Choroid plexus epithelial cell (primary cell): ENCODE results near the gene RASL11B.

Source experiments
- DNase-seq: peaks from one replicate; pipeline ENCODE4 v3.0.0-alpha.2; 2010; ENCODE audit warnings: low read depth
- H3K4me3 ChIP-seq: 2 replicates; pipeline ENCODE4 v1.5.1; 2011; ENCODE audit warnings: low read depth, mild to moderate bottlenecking, control low read depth, low read length, moderate library complexity
- TF ChIP-seq, protein P1 (sequence below): conservative IDR thresholded peaks from 2 replicates; pipeline ENCODE4 v1.5.1; 2011; ENCODE audit warnings: low read depth, mild to moderate bottlenecking, control low read depth, inconsistent platforms, low read length, moderate library complexity

Gene RASL11B

DNA sequence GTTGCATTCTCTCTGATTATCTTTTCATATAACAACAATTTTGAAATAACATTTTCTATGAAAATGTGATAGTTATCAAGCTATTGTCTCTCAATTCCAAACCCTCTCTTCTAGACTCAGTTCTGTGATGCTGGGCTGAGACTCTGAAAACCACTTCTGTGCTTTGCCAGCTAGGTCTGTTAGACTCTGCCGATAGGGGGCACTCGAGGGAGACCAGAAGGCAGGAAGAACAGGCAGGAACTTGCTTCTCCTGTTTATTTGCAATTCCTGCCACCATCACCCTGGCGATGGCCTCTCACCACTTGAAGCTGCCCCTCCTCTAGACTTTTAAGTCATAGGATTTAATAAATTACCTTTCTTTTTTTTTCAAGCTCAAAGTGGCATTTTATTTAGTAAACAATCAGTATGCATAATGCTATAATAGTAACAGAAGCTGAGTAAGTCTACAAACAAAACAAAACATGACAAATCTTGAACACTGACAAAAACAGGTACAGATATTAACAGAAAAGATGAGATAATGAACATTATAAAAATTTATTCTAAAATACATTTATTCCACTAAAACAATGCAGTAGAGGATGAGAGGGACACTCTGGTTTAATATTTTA is 49.7 kb downstream of the RASL11B start:
- peak; percentile 88 for DNase-seq
- H3K4me3 ChIP-seq, result no peak overlapping the region
- TF ChIP-seq, protein P1, sequence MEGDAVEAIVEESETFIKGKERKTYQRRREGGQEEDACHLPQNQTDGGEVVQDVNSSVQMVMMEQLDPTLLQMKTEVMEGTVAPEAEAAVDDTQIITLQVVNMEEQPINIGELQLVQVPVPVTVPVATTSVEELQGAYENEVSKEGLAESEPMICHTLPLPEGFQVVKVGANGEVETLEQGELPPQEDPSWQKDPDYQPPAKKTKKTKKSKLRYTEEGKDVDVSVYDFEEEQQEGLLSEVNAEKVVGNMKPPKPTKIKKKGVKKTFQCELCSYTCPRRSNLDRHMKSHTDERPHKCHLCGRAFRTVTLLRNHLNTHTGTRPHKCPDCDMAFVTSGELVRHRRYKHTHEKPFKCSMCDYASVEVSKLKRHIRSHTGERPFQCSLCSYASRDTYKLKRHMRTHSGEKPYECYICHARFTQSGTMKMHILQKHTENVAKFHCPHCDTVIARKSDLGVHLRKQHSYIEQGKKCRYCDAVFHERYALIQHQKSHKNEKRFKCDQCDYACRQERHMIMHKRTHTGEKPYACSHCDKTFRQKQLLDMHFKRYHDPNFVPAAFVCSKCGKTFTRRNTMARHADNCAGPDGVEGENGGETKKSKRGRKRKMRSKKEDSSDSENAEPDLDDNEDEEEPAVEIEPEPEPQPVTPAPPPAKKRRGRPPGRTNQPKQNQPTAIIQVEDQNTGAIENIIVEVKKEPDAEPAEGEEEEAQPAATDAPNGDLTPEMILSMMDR, result peak; percentile 95

DNA sequence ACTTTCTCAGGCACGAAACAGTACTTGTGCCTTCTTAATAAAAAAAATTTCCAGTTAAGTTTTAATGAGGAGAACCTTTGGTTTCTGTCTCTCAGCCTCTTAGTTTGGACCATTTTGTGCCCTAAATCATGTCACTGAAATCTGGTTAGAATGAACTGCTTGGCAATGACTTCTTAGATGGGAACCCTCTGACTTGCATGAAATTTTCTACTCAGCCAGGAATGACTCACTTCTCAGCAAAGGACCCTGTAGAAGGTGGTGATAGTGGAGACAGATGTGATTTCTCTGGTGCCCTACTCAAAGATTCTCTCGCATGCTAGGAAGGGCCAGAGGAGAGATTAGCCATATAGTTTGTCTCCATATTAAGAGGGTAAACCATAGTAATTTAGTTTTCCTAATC is 50.5 kb downstream of the RASL11B start:
- peak; percentile 43 for DNase-seq
- TF ChIP-seq, protein P1, result no peak
- no peak overlapping the region for H3K4me3 ChIP-seq

DNA sequence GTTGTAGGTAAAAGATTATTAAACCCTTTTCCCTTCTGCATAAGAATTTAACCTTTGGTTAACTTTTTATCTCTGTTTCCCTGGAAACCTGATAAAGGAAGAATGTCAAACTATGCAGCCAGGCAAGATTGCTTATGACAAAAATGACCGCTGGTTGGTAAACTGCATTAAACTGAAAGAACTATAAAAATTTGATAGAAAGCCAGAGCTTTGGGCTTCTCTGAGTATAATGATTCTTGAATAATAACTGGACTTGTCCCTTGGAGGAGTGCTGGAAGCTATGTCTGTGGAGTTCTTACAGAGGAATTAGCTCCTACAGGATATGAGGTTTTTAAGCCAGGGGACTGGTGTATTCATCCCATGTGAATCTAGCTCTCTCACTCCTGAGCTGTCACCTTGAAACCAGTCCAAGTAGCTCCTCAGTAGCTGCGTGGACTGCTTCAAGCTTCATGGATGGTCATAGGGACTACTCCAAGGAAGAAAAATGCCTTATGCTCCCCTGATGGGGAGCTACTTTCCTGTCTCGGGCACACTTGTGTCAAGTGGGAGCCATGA is 52.0 kb downstream of the RASL11B start:
- peak; percentile 72 for DNase-seq
- no peak overlapping the region for H3K4me3 ChIP-seq
- TF ChIP-seq, protein P1, result no peak

DNA sequence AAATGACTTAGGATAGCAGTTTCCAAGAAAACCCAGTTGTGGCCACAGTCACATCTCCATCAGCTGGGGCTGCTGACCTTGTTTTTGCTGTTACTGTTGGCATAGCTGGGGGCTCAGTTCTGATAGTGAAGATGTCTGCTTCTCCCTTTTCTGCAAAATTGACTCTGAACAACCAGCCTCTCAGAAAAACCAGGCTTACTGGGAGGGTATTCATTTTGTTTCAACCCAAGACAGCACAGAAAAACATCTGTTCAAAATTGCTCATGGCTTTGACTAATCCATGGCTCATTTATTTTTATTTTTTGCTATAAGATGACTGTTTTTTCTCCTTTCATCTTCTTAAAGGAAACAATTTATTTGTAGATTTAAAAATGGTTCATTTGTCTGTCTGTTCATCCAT is 53.1 kb downstream of the RASL11B start:
- TF ChIP-seq, protein P1, result no peak

DNA sequence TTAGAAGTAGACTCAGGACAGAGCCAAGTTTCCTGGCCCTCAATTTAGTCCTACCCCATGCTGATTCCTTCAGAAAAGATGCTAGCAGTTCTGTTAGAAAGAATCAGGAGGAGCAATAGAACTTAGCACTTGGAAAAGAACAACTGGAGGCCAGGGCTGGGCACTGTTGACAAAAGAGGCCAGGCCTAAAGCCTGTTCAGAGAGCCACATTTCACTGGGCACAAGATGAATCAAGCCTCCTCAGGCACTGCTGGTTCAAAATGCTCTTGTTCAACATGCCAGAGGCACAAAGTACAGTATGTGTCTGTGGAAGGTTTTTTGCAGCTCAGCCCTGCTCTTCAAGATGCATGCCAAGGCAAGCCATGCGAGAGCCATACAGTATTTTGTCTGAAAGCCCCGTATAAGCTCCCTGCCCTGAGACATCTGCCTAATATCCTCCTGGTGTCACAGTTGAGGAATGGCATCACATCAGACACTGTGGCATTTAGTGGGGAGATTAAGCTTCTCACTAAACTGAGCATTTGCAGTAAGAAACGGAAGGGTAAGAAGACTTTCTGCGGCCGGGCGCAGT is 53.7 kb downstream of the RASL11B start:
- no peak for DNase-seq
- TF ChIP-seq, protein P1, result no peak
- no peak overlapping the region for H3K4me3 ChIP-seq

More for the DNA sequence above, 53.1 kb downstream of the RASL11B start:
- H3K4me3 ChIP-seq, result no peak overlapping the region
- no peak for DNase-seq
